Keratinocyte (primary cell): ENCODE data around the gene CACHD1.

ENCODE experiments used
- EZH2 ChIP-seq: IDR thresholded peaks from one replicate; pipeline ENCODE4 v1.6.1; 2012; ENCODE audit warnings: inconsistent platforms, mild to moderate bottlenecking, low read length, moderate library complexity
- TF ChIP-seq, protein P1 (sequence below), 3 experiments: IDR thresholded peaks in 1 of 3; conservative IDR thresholded peaks in 1 of 3; optimal IDR thresholded peaks in 1 of 3; 2 replicates in 2 of 3; 3 replicates in 1 of 3; pipeline versions ENCODE3 to v1.5.1; 2011; ENCODE audit warnings: low read length in 3 of 3, mild to moderate bottlenecking in 3 of 3, moderate library complexity in 2 of 3, control low read depth in 1 of 3, inconsistent platforms in 1 of 3; ENCODE audit not compliant: insufficient read depth in 2 of 3; ENCODE audit errors: extremely low read depth in 1 of 3

GRCh38 chr1:64535938-64536835 is 66.3 kb downstream of the CACHD1 start:
- TF ChIP-seq, protein P1, sequence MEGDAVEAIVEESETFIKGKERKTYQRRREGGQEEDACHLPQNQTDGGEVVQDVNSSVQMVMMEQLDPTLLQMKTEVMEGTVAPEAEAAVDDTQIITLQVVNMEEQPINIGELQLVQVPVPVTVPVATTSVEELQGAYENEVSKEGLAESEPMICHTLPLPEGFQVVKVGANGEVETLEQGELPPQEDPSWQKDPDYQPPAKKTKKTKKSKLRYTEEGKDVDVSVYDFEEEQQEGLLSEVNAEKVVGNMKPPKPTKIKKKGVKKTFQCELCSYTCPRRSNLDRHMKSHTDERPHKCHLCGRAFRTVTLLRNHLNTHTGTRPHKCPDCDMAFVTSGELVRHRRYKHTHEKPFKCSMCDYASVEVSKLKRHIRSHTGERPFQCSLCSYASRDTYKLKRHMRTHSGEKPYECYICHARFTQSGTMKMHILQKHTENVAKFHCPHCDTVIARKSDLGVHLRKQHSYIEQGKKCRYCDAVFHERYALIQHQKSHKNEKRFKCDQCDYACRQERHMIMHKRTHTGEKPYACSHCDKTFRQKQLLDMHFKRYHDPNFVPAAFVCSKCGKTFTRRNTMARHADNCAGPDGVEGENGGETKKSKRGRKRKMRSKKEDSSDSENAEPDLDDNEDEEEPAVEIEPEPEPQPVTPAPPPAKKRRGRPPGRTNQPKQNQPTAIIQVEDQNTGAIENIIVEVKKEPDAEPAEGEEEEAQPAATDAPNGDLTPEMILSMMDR (optimal IDR thresholded peaks at IDR 0.05 in 1 of 3, IDR thresholded peaks at IDR 0.05 in 1 of 3, conservative IDR thresholded peaks at IDR 0.05 in 1 of 3; ENCODE audit: extremely low read depth in 1 of 3, insufficient read depth in 2 of 3, low read length in 3 of 3) = no peak
- TF ChIP-seq EZH2 = no peak
